ENCODE data around the gene SUMO2. TPM values are rescaled to one million over a fixed set of nuclear protein-coding genes. Genes with fewer than 3 reads are reported as not detected.

The SUMO2 gene
- total and polyA plus RNA-seq, 2 of the 13 experiments (the other 11 are each of a cell fraction or from before 2014, with no cell fraction given), result 337 to 553 TPM

GRCh38 chr17:75228847-75229246 is 46.1 kb upstream of the SUMO2 start (continued):
- TF ChIP-seq, protein P1, sequence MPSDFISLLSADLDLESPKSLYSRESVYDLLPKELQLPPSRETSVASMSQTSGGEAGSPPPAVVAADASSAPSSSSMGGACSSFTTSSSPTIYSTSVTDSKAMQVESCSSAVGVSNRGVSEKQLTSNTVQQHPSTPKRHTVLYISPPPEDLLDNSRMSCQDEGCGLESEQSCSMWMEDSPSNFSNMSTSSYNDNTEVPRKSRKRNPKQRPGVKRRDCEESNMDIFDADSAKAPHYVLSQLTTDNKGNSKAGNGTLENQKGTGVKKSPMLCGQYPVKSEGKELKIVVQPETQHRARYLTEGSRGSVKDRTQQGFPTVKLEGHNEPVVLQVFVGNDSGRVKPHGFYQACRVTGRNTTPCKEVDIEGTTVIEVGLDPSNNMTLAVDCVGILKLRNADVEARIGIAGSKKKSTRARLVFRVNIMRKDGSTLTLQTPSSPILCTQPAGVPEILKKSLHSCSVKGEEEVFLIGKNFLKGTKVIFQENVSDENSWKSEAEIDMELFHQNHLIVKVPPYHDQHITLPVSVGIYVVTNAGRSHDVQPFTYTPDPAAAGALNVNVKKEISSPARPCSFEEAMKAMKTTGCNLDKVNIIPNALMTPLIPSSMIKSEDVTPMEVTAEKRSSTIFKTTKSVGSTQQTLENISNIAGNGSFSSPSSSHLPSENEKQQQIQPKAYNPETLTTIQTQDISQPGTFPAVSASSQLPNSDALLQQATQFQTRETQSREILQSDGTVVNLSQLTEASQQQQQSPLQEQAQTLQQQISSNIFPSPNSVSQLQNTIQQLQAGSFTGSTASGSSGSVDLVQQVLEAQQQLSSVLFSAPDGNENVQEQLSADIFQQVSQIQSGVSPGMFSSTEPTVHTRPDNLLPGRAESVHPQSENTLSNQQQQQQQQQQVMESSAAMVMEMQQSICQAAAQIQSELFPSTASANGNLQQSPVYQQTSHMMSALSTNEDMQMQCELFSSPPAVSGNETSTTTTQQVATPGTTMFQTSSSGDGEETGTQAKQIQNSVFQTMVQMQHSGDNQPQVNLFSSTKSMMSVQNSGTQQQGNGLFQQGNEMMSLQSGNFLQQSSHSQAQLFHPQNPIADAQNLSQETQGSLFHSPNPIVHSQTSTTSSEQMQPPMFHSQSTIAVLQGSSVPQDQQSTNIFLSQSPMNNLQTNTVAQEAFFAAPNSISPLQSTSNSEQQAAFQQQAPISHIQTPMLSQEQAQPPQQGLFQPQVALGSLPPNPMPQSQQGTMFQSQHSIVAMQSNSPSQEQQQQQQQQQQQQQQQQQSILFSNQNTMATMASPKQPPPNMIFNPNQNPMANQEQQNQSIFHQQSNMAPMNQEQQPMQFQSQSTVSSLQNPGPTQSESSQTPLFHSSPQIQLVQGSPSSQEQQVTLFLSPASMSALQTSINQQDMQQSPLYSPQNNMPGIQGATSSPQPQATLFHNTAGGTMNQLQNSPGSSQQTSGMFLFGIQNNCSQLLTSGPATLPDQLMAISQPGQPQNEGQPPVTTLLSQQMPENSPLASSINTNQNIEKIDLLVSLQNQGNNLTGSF (CRISPR knock-in tag; IDR thresholded peaks at IDR 0.05), result no peak
- TF ChIP-seq PRDM15 (CRISPR knock-in tag; IDR thresholded peaks at IDR 0.05), result no peak

DNA sequence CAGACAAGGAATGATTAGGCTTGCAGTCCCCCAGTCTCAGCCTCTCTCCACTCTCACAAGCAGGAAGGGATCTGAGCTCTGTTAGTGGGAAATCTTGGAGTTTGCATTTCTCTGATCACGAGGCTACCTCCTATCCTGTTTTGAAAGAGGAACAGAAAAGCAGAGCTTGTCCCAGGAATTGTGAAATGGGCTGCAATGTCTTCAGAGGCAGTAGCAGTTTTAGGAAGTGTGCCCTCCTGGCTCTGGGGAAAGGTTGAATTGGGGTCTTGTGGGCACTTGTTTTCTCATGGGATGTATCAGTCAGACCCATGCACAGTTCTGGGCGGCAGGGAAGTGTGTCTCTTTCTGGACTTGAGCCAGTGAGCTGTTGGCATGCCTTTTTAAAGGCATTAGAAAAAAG is 45.5 kb upstream of the SUMO2 start:
- Histone ChIP-seq H3K4me1 (ENCODE audit: insufficient read depth, low read length) (no peaks in the 10 kb centered on the region), H4K20me1 (ENCODE audit: insufficient read depth, low read length) (no peaks in the 10 kb centered on the region), H3K4me3 (replicated peaks in 1 of 3; ENCODE audit: insufficient read depth in 1 of 3, low read depth in 2 of 3, low read length in 3 of 3) (no peak overlapping the region), H3K27ac (ENCODE audit: extremely low read length, insufficient read depth, low read length) (no peak overlapping the region), H3K27me3 (ENCODE audit: control insufficient read depth in 1 of 2, insufficient read depth in 2 of 2, low read length in 2 of 2) (no peaks in the 10 kb centered on the region), H3K36me3 (replicated peaks in 1 of 2; ENCODE audit: control insufficient read depth in 1 of 2, insufficient read depth in 2 of 2, low read length in 2 of 2) (peaks cover 57 to 79% of the 10 kb centered on the region in 2 experiments), H3K79me2 (ENCODE audit: insufficient read depth, low read length) (no peaks in the 10 kb centered on the region), H3K9me3 (ENCODE audit: low read length) (no peaks in the 10 kb centered on the region), H3K9ac (ENCODE audit: insufficient read depth, low read depth, low read length) (no peak overlapping the region), H3K4me2 (ENCODE audit: low read depth, low read length) (no peak overlapping the region), H2AFZ (ENCODE audit: low read length) (no peak overlapping the region)
- intact Hi-C loops (cut with micrococcal nuclease; ENCODE audit: unreplicated experiment) (no loop called here), in situ Hi-C loops (cut with HindIII; ENCODE audit: extremely low pct_ligation_motif_present, low pct_unique_long_range_greater_than_20kb) (no loop called here)
- POLR2A ChIA-PET, result no interaction called here
- WGBS (ENCODE audit: low lambda C conversion rate), result 98% methylated on average over 2 of the region's 2 CpGs
- CTCF ChIA-PET (ENCODE audit: low intra/inter-chr PET ratio, low total read pairs), result no interaction called here
- FAIRE-seq, result no peak
- ATAC-seq, result no peak
- no peak for TF ChIP-seq ZBTB33 (CRISPR knock-in tag; IDR thresholded peaks at IDR 0.05)
- TSS peak; percentile 27 for BruUV-seq (replicated peaks)
- no peak for DNase-seq (ENCODE audit: low spot score)

Measured in HepG2 (cell line).